BJ (cell line): ENCODE data around the gene ATAD3C. TPM values are rescaled to one million over a fixed set of nuclear protein-coding genes. Genes with fewer than 3 reads are reported as not detected.
"Not testable (repeated sequence)": the region's sequence is repeated elsewhere in the genome, so short reads cannot be mapped to it uniquely, and the experiment has no call there.

ENCODE experiments used
- CTCF ChIA-PET: fragments of 350-600 bp; formaldehyde crosslinking; extraction: SDS; loops from one replicate; lab custom pipeline; 2021; ENCODE audit warnings: antibody characterized with exemption, inconsistent platforms; lab: Yijun Ruan, JAX
- POLR2A ChIA-PET: fragments of 300-600 bp; sonication (Branson Sonifier 250); formaldehyde crosslinking; extraction: SDS; loops from one replicate; lab custom pipeline; 2021; ENCODE audit warnings: antibody characterized with exemption; lab: Charles Lee
- DNase-seq: peaks from one replicate; pipeline ENCODE4 v3.0.0-alpha.2; 2011; ENCODE audit warnings: low read depth
- H3K27me3 ChIP-seq: 2 replicates; pipeline ENCODE4 v1.6.0; 2011; ENCODE audit warnings: low read length; ENCODE audit not compliant: control insufficient read depth, insufficient read depth
- H3K36me3 ChIP-seq: 2 replicates; pipeline ENCODE4 v1.5.1; 2011; ENCODE audit warnings: low read length; ENCODE audit not compliant: control insufficient read depth, insufficient read depth
- H3K4me3 ChIP-seq: 2 replicates; pipeline ENCODE4 v1.5.1; 2011; ENCODE audit warnings: low read depth, mild to moderate bottlenecking, control low read depth, low read length
- CTCF ChIP-seq: IDR thresholded peaks from 2 replicates; pipeline ENCODE4 v1.5.1; 2011; ENCODE audit warnings: low read depth, mild to moderate bottlenecking, control low read depth, inconsistent platforms, low read length, moderate library complexity; ENCODE audit not compliant: insufficient read depth
- polyA plus RNA-seq: library from polyadenylated mRNA; depleted of rRNA; stranded (reverse); fragments of >200 nt; gene quantifications from 2 replicates; pipeline ENCODE4 v1.2.3, GENCODE V29; 2011

The ATAD3C gene
- polyA plus RNA-seq, 1 experiment: 0.06 TPM

- ChIA-PET CTCF (no interaction called here), POLR2A (no interaction called here)
- Histone ChIP-seq H3K4me3 (no peak overlapping the region), H3K27me3 (no peaks in the 10 kb centered on the region), H3K36me3 (peaks cover 25% of the 10 kb centered on the region)
- TF ChIP-seq CTCF: no peak
- no peak for DNase-seq
These were observed 30.3 kb downstream of the ATAD3C start for GRCh38 chr1:1479547-1480487.

- CTCF ChIA-PET, H3K4me3 ChIP-seq, POLR2A ChIA-PET, DNase-seq, H3K27me3 ChIP-seq: not testable (repeated sequence)
- peaks cover 25% of the 10 kb centered on the region for H3K36me3 ChIP-seq
These were observed 31.0 kb downstream of the ATAD3C start for GRCh38 chr1:1480488-1480867.

GRCh38 chr1:1481811-1482210 is 32.3 kb downstream of the ATAD3C start:
- DNase-seq, CTCF ChIA-PET, H3K4me3 ChIP-seq, H3K27me3 ChIP-seq, POLR2A ChIA-PET: not testable (repeated sequence)
- peaks cover 25% of the 10 kb centered on the region for H3K36me3 ChIP-seq

- Histone ChIP-seq H3K27me3 (no peaks in the 10 kb centered on the region), H3K4me3 (no peak overlapping the region), H3K36me3 (peaks cover 26% of the 10 kb centered on the region)
- no peak for DNase-seq
- TF ChIP-seq CTCF: no peak
- CTCF ChIA-PET: interaction anchor here (0.8 kb wide), 1 partner anchor 9 kb away, joined by 4 read pairs; no protein-coding TSS in a partner anchor
- POLR2A ChIA-PET: no interaction called here
These were observed 33.4 kb downstream of the ATAD3C start for GRCh38 chr1:1482856-1483255.

GRCh38 chr1:1483714-1484113 is 34.2 kb downstream of the ATAD3C start:
- peaks cover 26% of the 10 kb centered on the region for H3K36me3 ChIP-seq
- no peak for DNase-seq
- no peak overlapping the region for H3K4me3 ChIP-seq
- TF ChIP-seq CTCF: no peak
- POLR2A ChIA-PET: no interaction called here
- H3K27me3 ChIP-seq: no peaks in the 10 kb centered on the region
- CTCF ChIA-PET: no interaction called here

- peaks cover 23% of the 10 kb centered on the region for H3K36me3 ChIP-seq
- H3K4me3 ChIP-seq, CTCF ChIA-PET, H3K27me3 ChIP-seq, DNase-seq, POLR2A ChIA-PET: not testable (repeated sequence)
These were observed 35.7 kb downstream of the ATAD3C start for GRCh38 chr1:1484976-1485750.

- H3K27me3 ChIP-seq, H3K4me3 ChIP-seq, CTCF ChIA-PET, POLR2A ChIA-PET, DNase-seq: not testable (repeated sequence)
- H3K36me3 ChIP-seq: peaks cover 23% of the 10 kb centered on the region
These were observed 36.3 kb downstream of the ATAD3C start for GRCh38 chr1:1485755-1486317.
